CD14-positive monocyte (primary cell): ENCODE results near the gene HDAC8. TPM values are rescaled to one million over a fixed set of nuclear protein-coding genes. Genes with fewer than 3 reads are reported as not detected.

Source experiments
- DNase-seq, 3 donors: peaks; one replicate each; pipeline ENCODE4 v3.0.0-alpha.2; 2011 to 2022
- H2AFZ ChIP-seq: 2 replicates; pipeline ENCODE4 v1.6.0; 2012; ENCODE audit warnings: mild to moderate bottlenecking, low read depth, low read length, inconsistent platforms; ENCODE audit not compliant: insufficient read depth, poor library complexity, severe bottlenecking
- H3K27ac ChIP-seq, 2 donors: 1 replicate in 1 of 2; 2 replicates in 1 of 2; pipeline ENCODE4 v1.5.1; 2012 to 2013; ENCODE audit warnings: low read length in 2 of 2, control low read depth in 1 of 2, inconsistent platforms in 1 of 2, low read depth in 1 of 2, mild to moderate bottlenecking in 1 of 2
- H3K27me3 ChIP-seq, 2 donors: one replicate each; pipeline versions ENCODE4 v1.6.0 to v1.6.1; 2011 to 2013; ENCODE audit warnings: low read length in 2 of 2; ENCODE audit not compliant: control insufficient read depth in 2 of 2, insufficient read depth in 2 of 2
- H3K36me3 ChIP-seq, 2 donors: replicated peaks in 1 of 2; 1 replicate in 1 of 2; 2 replicates in 1 of 2; pipeline versions ENCODE4 v1.5.1 to v1.6.1; 2012 to 2013; ENCODE audit warnings: low read length in 2 of 2, control low read depth in 1 of 2, inconsistent platforms in 1 of 2, mild to moderate bottlenecking in 1 of 2; ENCODE audit not compliant: insufficient read depth in 2 of 2, control insufficient read depth in 1 of 2
- H3K4me1 ChIP-seq, 2 donors: 1 replicate in 1 of 2; 2 replicates in 1 of 2; pipeline versions ENCODE4 v1.5.1 to v1.6.1; 2012 to 2013; ENCODE audit warnings: low read length in 2 of 2, control low read depth in 1 of 2, inconsistent platforms in 1 of 2, mild to moderate bottlenecking in 1 of 2, moderate library complexity in 1 of 2; ENCODE audit not compliant: insufficient read depth in 2 of 2, control insufficient read depth in 1 of 2
- H3K4me2 ChIP-seq: replicated peaks from 2 replicates; pipeline ENCODE3; 2012; ENCODE audit warnings: low read length, moderate library complexity, mild to moderate bottlenecking; ENCODE audit not compliant: poor library complexity, severe bottlenecking; ENCODE audit errors: extremely low read depth
- H3K4me3 ChIP-seq, 3 experiments: fragments of 200-600 bp in 1 of 3; sonication (generic) in 1 of 3; replicated peaks in 1 of 3; 1 replicate in 2 of 3; 2 replicates in 1 of 3; pipeline ENCODE4 v1.5.1; 2011 to 2013; ENCODE audit warnings: low read length in 3 of 3, mild to moderate bottlenecking in 3 of 3, control low read depth in 2 of 3, low read depth in 2 of 3, inconsistent platforms in 1 of 3, moderate library complexity in 1 of 3
- H3K79me2 ChIP-seq: 2 replicates; pipeline ENCODE4 v1.6.0; 2012; ENCODE audit warnings: mild to moderate bottlenecking, control low read depth, inconsistent platforms, low read length, moderate library complexity; ENCODE audit not compliant: insufficient read depth
- H3K9ac ChIP-seq: 2 replicates; pipeline ENCODE4 v1.6.0; 2017; ENCODE audit warnings: low read length, mild to moderate bottlenecking; ENCODE audit not compliant: insufficient read depth, poor library complexity, severe bottlenecking
- H3K9me3 ChIP-seq, 2 donors: replicated peaks in 1 of 2; 1 replicate in 1 of 2; 2 replicates in 1 of 2; pipeline versions ENCODE4 v1.5.1 to v1.6.1; 2012 to 2013; ENCODE audit warnings: low read length in 2 of 2, control low read depth in 1 of 2; ENCODE audit not compliant: control insufficient read depth in 1 of 2, insufficient read depth in 1 of 2
- H4K20me1 ChIP-seq: 2 replicates; pipeline ENCODE4 v1.6.0; 2012; ENCODE audit warnings: mild to moderate bottlenecking, low read length, control low read depth, moderate library complexity; ENCODE audit not compliant: insufficient read depth
- H3K27ac Mint-ChIP-seq, 7 donors: one replicate each; pipeline ENCODE4 v1.8.0; 2020; ENCODE audit warnings: mild to moderate bottlenecking in 7 of 7, mixed read lengths in 7 of 7, moderate library complexity in 6 of 7, inconsistent platforms in 2 of 7
- H3K27me3 Mint-ChIP-seq, 3 donors: one replicate each; pipeline ENCODE4 v1.8.0; 2021 to 2022; ENCODE audit warnings: low read depth in 3 of 3, mild to moderate bottlenecking in 3 of 3, mixed read lengths in 3 of 3, moderate library complexity in 3 of 3, inconsistent platforms in 1 of 3
- H3K36me3 Mint-ChIP-seq, 2 donors: one replicate each; pipeline ENCODE4 v1.8.0; 2020; ENCODE audit warnings: mixed read lengths in 2 of 2, inconsistent platforms in 1 of 2, mild to moderate bottlenecking in 1 of 2
- H3K4me1 Mint-ChIP-seq: one replicate; pipeline ENCODE4 v1.8.0; 2020; ENCODE audit warnings: mild to moderate bottlenecking, mixed read lengths
- H3K4me3 Mint-ChIP-seq, 2 donors: one replicate each; pipeline ENCODE4 v1.8.0; 2020; ENCODE audit warnings: mild to moderate bottlenecking in 2 of 2, mixed read lengths in 2 of 2, moderate library complexity in 1 of 2
- H3K9me3 Mint-ChIP-seq, 7 donors: one replicate each; pipeline ENCODE4 v1.8.0; 2020 to 2022; ENCODE audit warnings: mixed read lengths in 7 of 7, mild to moderate bottlenecking in 6 of 7, moderate library complexity in 6 of 7, inconsistent platforms in 2 of 7
- CTCF ChIP-seq: fragments of 200-600 bp; IDR thresholded peaks from one replicate; pipeline ENCODE4 v1.8.0; 2022; ENCODE audit warnings: antibody characterized with exemption, mild to moderate bottlenecking
- WGBS: methylation state at CpG from one replicate; pipeline ENCODE4 v1.1.5; 2013; ENCODE audit warnings: missing lambda C conversion rate; ENCODE audit not compliant: insufficient coverage; 5-methylcytosine and 5-hydroxymethylcytosine counted together
- intact Hi-C, 2 donors: fragments of 100-400 bp; cut with micrococcal nuclease; formaldehyde crosslinking; loops; one replicate each; pipeline versions ENCODE4 v1.15.0 to v1.15.1; 2023
- polyA plus RNA-seq, 3 donors: library from polyadenylated mRNA; depleted of rRNA in 1 of 3; unstranded in 2 of 3; stranded (reverse) in 1 of 3; fragments of 300-500 nt in 2 of 3; fragments of >200 nt in 1 of 3; fragmentation: Illumina TruSeq in 2 of 3; gene quantifications; 1 replicate in 2 of 3; 2 replicates in 1 of 3; pipeline ENCODE4 v1.2.3, GENCODE V29; 2012 to 2021

The HDAC8 gene
- polyA plus RNA-seq, 3 donors, result 14.3 to 22.9 (median 20.5) TPM

GRCh38 chrX:72573158-72573511 lies 492 bp upstream of the HDAC8 start:
- intact Hi-C loops, result no loop called here
- H4K20me1 ChIP-seq, result no peaks in the 10 kb centered on the region
- peaks cover 21 to 25% of the 10 kb centered on the region in 2 donors for H3K4me1 ChIP-seq
- no peaks in the 10 kb centered on the region for H3K27me3 ChIP-seq
- peak overlapping the region; percentile 87 for H2AFZ ChIP-seq
- peak overlapping the region; percentile 70 to 95 (median 93) for H3K4me3 ChIP-seq
- no peak for DNase-seq
- H3K79me2 ChIP-seq, result peaks cover 9% of the 10 kb centered on the region
- peak overlapping the region; percentile 88 to 91 for H3K4me3 Mint-ChIP-seq
- peak overlapping the region in 2 of 7 donors; percentile 86 to 96 for H3K27ac Mint-ChIP-seq
- H3K4me2 ChIP-seq, result peak overlapping the region; percentile 69
- no peak for TF ChIP-seq CTCF
- H3K9ac ChIP-seq, result peak overlapping the region; percentile 70
- H3K36me3 Mint-ChIP-seq, result peaks cover 11 to 12% of the 10 kb centered on the region in 2 donors
- peaks cover 23% of the 10 kb centered on the region for H3K4me1 Mint-ChIP-seq
- peaks cover 7 to 17% of the 10 kb centered on the region in 2 donors for H3K36me3 ChIP-seq
- peaks cover 0 to 6% (median 0%) of the 10 kb centered on the region in 3 donors for H3K27me3 Mint-ChIP-seq
- H3K27ac ChIP-seq, result peak overlapping the region in 1 of 2 donors; percentile 88
- H3K9me3 ChIP-seq, result no peaks in the 10 kb centered on the region
- no CpG with 5 or more reads among the region's 7 CpGs for WGBS
- peaks cover 0 to 2% (median 0%) of the 10 kb centered on the region in 7 donors for H3K9me3 Mint-ChIP-seq

GRCh38 chrX:72569786-72570185 lies 2.9 kb downstream of the HDAC8 start:
- WGBS, result no CpG with 5 or more reads among the region's 2 CpGs
- no peaks in the 10 kb centered on the region for H4K20me1 ChIP-seq
- H3K9me3 Mint-ChIP-seq, result peaks cover 0 to 2% (median 0%) of the 10 kb centered on the region in 7 donors
- TF ChIP-seq CTCF, result no peak
- no peak overlapping the region for H3K27ac Mint-ChIP-seq
- H3K4me1 ChIP-seq, result peaks cover 9% of the 10 kb centered on the region in 2 donors
- H3K4me3 Mint-ChIP-seq, result no peak overlapping the region
- H3K9me3 ChIP-seq, result no peaks in the 10 kb centered on the region
- H3K4me1 Mint-ChIP-seq, result peaks cover 7% of the 10 kb centered on the region
- intact Hi-C loops, result no loop called here
- H2AFZ ChIP-seq, result no peak overlapping the region
- peaks cover 0 to 2% (median 0%) of the 10 kb centered on the region in 3 donors for H3K27me3 Mint-ChIP-seq
- H3K36me3 ChIP-seq, result peaks cover 22 to 51% of the 10 kb centered on the region in 2 donors
- no peak overlapping the region for H3K4me2 ChIP-seq
- no peak overlapping the region for H3K27ac ChIP-seq
- DNase-seq, result no peak
- H3K79me2 ChIP-seq, result peaks cover 9% of the 10 kb centered on the region
- H3K4me3 ChIP-seq, result no peak overlapping the region
- H3K9ac ChIP-seq, result no peak overlapping the region
- H3K36me3 Mint-ChIP-seq, result peaks cover 36% of the 10 kb centered on the region in 2 donors
- H3K27me3 ChIP-seq, result no peaks in the 10 kb centered on the region
